Measurements from ENCODE around the gene CUEDC1.
"Not testable (repeated sequence)": the region's sequence is repeated elsewhere in the genome, so short reads cannot be mapped to it uniquely, and the experiment has no call there.

CUEDC1 gene

DNA sequence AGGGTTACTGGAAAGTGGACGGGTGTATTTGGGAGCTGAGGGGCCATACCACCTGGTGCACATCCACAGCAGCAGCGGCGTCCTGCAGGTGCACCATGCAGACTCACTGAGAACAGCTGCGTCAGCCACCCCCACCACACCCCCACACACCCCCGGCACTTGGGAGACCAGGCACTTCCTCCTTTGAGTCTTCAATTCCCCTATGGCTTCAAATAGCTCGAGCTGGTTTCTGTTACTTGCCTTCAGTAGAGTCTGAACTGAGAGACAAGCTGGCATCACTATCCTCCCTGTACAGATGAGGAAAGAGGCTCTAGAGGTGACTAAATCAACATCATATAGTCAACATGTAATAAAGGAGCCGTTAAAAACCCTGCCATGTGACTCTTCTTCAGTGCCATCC, 15.4 kb downstream of the CUEDC1 start:
- DNase-seq (ENCODE audit: low spot score): no peak

GRCh38 chr17:57938061-57938502, 17.1 kb downstream of the CUEDC1 start:
- DNase-seq (ENCODE audit: low spot score): no peak

- no peak for DNase-seq (ENCODE audit: low spot score)
These were observed 17.7 kb downstream of the CUEDC1 start for GRCh38 chr17:57937492-57937891.

- no peak for DNase-seq (ENCODE audit: low spot score)
These were observed 19.1 kb downstream of the CUEDC1 start for GRCh38 chr17:57935833-57936807.

DNA sequence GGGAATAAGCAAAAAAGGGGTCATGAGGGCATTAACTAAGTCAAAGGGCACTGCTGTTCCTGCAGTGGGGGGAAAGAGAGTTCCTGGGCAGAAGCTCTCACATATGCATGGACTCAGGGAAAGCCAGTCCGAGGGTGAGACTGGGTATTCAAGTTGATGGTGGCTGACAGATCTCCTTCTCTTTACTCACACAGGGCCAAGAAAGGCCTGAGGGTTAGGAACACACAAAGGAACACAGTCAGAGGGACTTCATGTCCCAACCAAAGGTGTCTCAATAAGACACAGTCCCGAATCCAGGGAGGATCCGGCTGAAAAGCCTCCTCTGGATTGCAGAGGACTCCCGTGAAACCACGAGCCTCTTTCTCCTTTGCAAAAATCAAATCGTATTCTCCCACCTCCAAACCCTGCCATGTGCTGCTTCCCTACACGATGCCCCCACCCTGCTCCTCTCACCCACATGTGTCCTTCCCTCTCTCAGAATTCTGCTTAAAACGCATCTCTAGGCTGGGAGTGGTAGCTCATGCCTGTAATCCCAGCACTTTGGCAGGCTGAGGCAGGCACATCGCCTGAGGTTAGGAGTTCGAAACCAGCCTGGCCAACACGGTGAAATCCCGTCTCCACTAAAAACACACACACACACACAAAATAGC, 23.6 kb downstream of the CUEDC1 start:
- no peak for DNase-seq (ENCODE audit: low spot score)

GRCh38 chr17:57930239-57930638, 25.0 kb downstream of the CUEDC1 start:
- no peak for DNase-seq (ENCODE audit: low spot score)

DNA sequence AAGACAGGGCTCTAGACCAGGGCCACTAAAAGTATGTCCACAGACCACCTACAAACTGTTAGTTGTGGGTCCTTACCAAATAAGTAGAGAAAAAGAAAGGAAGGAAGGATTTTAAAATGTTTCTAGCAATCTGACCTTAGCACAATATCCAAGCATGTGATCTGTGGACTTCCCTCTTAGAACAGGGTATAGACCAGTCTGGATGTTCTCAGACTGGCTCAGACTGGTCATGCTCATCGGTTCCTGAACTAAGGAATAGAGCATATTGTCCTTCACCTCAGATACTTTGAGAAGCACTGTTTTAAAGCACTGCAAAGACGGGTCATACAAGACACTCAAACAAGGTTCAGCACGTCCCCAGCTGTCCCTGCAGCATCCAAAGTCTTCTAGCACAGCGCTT, 25.8 kb downstream of the CUEDC1 start:
- DNase-seq (ENCODE audit: low spot score): no peak

DNA sequence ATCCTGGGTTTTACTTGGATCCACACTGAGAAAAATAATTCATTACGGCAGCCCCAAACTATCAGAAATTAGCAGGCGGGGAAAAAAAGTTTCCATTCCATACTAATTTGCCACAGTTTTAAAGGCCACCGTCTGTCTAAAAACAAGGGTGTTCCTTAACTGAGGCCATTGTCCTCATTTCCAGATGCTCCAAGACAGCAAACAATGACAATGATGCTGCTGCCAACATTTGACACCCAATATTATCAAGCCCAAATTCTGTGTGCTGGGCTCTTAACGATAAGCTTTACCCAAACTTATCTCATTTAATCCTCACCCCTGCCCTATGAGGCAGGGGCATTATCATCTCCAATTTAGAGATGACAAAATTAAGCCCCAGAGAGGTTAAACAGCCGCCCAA, 26.3 kb downstream of the CUEDC1 start:
- no peak for DNase-seq (ENCODE audit: low spot score)

- no peak for DNase-seq (ENCODE audit: low spot score)
These were observed 28.0 kb downstream of the CUEDC1 start for GRCh38 chr17:57927048-57927723.

DNA sequence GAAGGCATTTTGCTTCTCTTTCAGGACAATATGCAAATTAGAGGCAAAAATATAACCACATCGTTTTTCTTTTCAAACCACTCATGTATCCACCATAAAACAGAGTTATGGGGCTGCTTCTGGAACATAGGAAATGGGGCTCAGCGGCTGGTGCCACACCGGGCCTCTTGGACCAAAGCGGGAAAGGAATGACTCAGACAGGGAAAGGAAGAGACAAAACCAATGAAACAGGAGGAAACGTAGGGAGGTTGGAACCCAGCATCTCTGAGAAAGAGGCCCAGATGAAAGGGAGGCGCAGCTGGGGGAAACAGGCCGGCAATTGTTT, 28.5 kb downstream of the CUEDC1 start:
- no peak for DNase-seq (ENCODE audit: low spot score)

GRCh38 chr17:57925361-57925990, 29.7 kb downstream of the CUEDC1 start:
- no peak for DNase-seq (ENCODE audit: low spot score)

- DNase-seq (ENCODE audit: low spot score): no peak
These were observed 30.5 kb downstream of the CUEDC1 start for GRCh38 chr17:57924677-57925076.

DNA sequence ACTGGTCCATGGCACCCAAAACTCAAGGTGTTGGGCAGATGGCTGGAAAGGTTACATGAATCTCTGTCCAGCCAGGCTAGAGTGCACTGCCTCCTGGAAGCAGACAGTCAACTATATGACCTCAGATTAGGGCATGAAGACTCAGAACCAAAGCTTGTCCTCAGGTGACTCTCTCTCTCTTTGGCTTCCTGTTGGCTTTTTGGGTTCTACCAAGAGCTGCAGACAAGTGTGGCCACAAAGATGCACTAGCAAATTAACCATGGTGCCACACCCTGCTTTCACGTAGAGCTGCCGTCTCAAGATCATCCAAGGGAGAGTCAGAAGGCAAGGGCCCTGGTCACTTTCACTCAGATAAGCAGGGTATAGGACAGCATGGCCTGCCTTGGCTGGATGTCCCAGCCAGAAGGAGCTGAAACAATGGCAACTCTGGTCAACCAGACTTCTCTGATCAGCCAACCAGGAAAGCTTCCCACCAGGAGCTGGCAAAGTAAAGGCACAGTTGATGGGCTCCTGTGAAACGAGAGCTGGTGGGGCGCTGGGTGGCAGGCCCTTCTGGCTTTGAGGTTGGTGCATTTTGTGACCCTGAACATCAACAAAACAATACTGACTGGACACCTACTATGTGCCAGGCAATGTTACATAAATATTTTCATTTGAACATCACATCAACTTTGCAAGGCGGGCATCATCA, 31.9 kb downstream of the CUEDC1 start:
- DNase-seq (ENCODE audit: low spot score): no peak

DNA sequence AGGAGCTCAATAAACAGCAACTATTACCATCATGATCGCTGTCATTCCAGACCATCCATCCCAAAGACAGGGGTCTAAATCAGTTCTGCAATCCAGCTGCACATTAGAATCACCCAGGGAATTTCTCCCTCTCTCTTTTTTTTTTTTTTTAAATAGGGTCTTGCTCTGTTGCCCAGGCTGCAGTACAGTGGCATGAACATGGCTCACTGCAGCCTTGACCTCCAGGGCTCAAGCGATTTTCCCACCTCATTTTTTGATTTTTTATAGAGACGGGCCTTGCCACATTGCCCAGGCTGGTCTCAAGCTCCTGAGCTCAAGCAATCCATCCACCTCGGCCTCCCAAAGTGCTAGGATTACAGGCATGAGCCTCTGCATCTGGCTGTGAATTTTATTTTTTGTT, 32.5 kb downstream of the CUEDC1 start:
- not testable (repeated sequence) for DNase-seq (ENCODE audit: low spot score)

- no peak for DNase-seq (ENCODE audit: low spot score)
These were observed 34.1 kb downstream of the CUEDC1 start for GRCh38 chr17:57920916-57921703.

GRCh38 chr17:57919918-57920317, 35.3 kb downstream of the CUEDC1 start:
- no peak for DNase-seq (ENCODE audit: low spot score)

DNA sequence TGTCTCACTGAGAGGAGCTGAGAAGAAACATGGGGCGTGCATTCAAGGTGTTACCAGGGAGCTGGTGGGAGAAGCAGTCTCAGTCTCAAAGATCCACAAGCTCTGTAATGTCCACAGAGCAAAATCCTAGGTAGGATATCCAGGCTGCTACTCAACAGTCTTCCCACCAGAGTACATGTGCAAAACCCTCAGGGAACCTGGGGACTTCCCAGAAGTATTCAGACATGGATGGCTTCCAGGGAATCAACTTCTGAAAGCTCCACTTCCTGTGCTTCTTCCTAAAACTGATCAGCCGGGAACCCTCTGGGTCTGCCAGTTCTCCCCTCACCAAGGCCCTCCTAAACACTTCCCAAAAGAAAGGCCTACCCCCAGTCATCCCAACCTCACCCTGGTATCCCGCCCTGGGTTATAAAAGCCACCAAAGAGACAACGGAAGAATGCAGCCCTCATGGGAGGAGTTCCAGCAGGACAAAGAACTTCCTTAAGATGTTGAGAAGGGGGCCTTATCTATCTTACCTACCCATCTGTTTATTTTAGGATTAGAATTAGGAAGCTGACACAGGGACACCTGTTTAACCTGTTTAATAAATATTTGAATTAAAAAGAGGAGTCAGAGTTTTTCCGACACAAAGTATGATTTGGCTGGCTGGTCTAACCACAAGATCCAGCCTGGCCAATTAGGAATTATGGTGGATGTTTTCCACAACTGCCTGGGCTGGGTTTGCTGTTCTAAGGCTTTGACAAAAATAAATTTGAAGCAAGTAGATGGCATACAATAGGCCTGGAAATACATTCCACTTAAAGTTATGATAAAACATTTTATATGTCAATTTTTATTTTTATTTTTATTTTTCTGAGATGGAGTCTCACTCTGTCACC, 37.0 kb downstream of the CUEDC1 start:
- DNase-seq (ENCODE audit: low spot score): no peak

- peak; percentile 43 for DNase-seq (ENCODE audit: low spot score)
These were observed 38.0 kb downstream of the CUEDC1 start for GRCh38 chr17:57916925-57917858.
